ENCODE results near the gene CNDP1. TPM values are rescaled to one million over a fixed set of nuclear protein-coding genes. Genes with fewer than 3 reads are reported as not detected.

CNDP1 gene
- total RNA-seq, 2 experiments from 2014 or later = not detected

- intact Hi-C loops (cut with micrococcal nuclease) = no loop called here
- Mint-ChIP-seq H3K36me3 (no peaks in the 10 kb centered on the region), H3K9me3 (no peaks in the 10 kb centered on the region), H3K4me1 (ENCODE audit: low read depth) (peaks cover 11% of the 10 kb centered on the region), H3K27ac (no peak overlapping the region), H3K27me3 (no peaks in the 10 kb centered on the region), H3K4me3 (no peak overlapping the region)
- CTCF ChIA-PET = no interaction called here
- no peak for DNase-seq
- POLR2A ChIA-PET = no interaction called here
Measured at GRCh38 chr18:74626049-74626874, 92.0 kb downstream of the CNDP1 start.

DNA sequence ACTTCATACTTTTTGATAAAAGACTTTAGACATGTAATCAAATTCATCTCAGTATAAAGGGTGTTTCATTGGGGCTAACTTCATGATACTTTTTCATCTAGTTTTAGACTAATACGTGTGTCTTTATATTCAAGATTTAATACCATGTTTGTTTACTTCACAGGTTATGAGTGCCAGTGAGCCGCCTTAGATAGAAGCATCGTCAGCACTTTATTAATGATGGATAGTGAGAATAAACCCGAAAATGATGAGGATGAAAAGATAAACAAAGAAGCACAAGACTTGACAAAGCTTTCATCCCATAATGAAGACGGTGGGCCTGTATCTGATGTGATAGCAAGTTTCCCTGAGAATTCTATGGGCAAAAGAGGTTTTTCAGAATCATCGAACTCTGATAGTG lies 96.5 kb downstream of the CNDP1 start:
- no peak overlapping the region for H3K4me3 Mint-ChIP-seq
- POLR2A ChIA-PET = no interaction called here

DNA sequence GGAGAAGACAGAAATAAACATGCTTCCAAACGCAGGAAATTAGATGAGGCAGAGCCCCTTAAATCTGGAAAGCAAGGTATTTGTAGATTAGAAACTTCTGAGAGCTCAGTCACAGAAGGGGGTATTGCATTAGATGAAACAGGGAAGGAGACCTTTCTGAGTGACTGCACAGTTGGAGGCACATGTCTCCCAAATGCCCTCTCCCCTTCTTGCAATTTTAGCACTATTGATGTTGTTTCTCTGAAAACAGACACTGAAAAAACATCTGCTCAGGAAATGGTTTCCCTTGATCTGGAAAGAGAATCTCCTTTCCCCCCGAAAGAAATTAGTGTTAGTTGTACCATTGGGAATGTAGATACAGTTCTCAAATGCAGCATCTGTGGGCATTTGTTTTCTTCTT lies 96.9 kb downstream of the CNDP1 start:
- Mint-ChIP-seq H3K4me1 (ENCODE audit: low read depth) (peaks cover 46% of the 10 kb centered on the region), H3K4me3 (peak overlapping the region; percentile 40), H3K27ac (peak overlapping the region; percentile 83), H3K9me3 (no peaks in the 10 kb centered on the region), H3K27me3 (no peaks in the 10 kb centered on the region), H3K36me3 (peaks cover 25% of the 10 kb centered on the region)
- DNase-seq = no peak
- intact Hi-C loops (cut with micrococcal nuclease) = loop anchor here (1.0 to 2.0 kb wide), 2 partner anchors 33 to 440 kb away; no protein-coding TSS in a partner anchor
- POLR2A ChIA-PET = no interaction called here
- CTCF ChIA-PET = no interaction called here

More for the DNA sequence above, 96.5 kb downstream of the CNDP1 start:
- Mint-ChIP-seq H3K27me3 (no peaks in the 10 kb centered on the region), H3K4me1 (ENCODE audit: low read depth) (peaks cover 46% of the 10 kb centered on the region), H3K9me3 (no peaks in the 10 kb centered on the region), H3K36me3 (peaks cover 25% of the 10 kb centered on the region), H3K27ac (peak overlapping the region; percentile 83)
- intact Hi-C loops (cut with micrococcal nuclease) = loop anchor here (1.0 to 2.0 kb wide), 2 partner anchors 33 to 440 kb away; no protein-coding TSS in a partner anchor
- CTCF ChIA-PET = no interaction called here
- DNase-seq = no peak

DNA sequence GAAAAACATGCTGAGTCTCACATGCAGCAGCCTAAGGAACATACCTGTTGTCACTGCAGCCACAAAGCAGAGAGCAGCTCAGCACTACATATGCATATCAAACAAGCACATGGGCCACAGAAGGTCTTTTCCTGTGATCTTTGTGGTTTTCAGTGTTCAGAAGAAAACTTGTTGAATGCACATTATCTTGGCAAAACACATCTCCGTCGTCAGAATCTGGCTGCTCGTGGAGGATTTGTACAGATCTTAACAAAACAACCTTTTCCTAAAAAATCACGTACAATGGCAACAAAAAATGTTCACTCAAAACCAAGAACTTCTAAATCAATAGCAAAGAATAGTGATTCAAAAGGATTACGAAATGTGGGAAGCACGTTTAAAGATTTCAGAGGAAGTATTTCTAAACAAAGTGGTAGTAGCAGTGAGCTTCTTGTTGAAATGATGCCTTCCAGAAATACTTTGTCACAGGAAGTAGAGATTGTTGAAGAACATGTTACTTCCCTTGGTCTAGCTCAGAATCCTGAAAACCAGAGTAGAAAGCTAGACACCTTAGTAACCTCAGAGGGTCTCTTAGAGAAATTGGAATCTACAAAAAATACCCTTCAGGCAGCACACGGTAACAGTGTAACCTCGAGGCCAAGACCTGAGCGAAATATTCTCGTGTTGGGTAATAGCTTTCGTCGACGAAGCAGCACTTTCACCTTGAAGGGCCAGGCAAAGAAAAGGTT lies 97.5 kb downstream of the CNDP1 start:
- no peak for DNase-seq
- peaks cover 46% of the 10 kb centered on the region for H3K4me1 Mint-ChIP-seq (ENCODE audit: low read depth)
- no peaks in the 10 kb centered on the region for H3K27me3 Mint-ChIP-seq
- H3K9me3 Mint-ChIP-seq = no peaks in the 10 kb centered on the region
- CTCF ChIA-PET = interaction anchor here (1.4 kb wide), 1 partner anchor 21 kb away, joined by 4 read pairs; no protein-coding TSS in a partner anchor
- peak overlapping the region; percentile 40 for H3K4me3 Mint-ChIP-seq
- peak overlapping the region; percentile 83 for H3K27ac Mint-ChIP-seq
- peaks cover 25% of the 10 kb centered on the region for H3K36me3 Mint-ChIP-seq
- intact Hi-C loops (cut with micrococcal nuclease) = loop anchor here (1.0 to 2.0 kb wide), 2 partner anchors 33 to 439 kb away; no protein-coding TSS in a partner anchor
- POLR2A ChIA-PET = no interaction called here

GRCh38 chr18:74632351-74632679 lies 98.0 kb downstream of the CNDP1 start:
- Mint-ChIP-seq H3K36me3 (peaks cover 25% of the 10 kb centered on the region), H3K27ac (peak overlapping the region; percentile 83), H3K27me3 (no peaks in the 10 kb centered on the region), H3K9me3 (no peaks in the 10 kb centered on the region), H3K4me1 (ENCODE audit: low read depth) (peaks cover 46% of the 10 kb centered on the region), H3K4me3 (peak overlapping the region; percentile 40)
- CTCF ChIA-PET = interaction anchor here (1.4 kb wide), 1 partner anchor 21 kb away, joined by 4 read pairs; no protein-coding TSS in a partner anchor
- POLR2A ChIA-PET = interaction anchor here (0.5 kb wide), 1 partner anchor 33 kb away, joined by 4 read pairs; no protein-coding TSS in a partner anchor
- intact Hi-C loops (cut with micrococcal nuclease) = no loop called here
- no peak for DNase-seq

- ChIA-PET CTCF (interaction anchor here (1.1 to 1.4 kb wide), 2 partner anchors 9 to 20 kb away, joined by 3 to 4 read pairs; no protein-coding TSS in a partner anchor), POLR2A (interaction anchor here (0.5 kb wide), 1 partner anchor 34 kb away, joined by 4 read pairs; no protein-coding TSS in a partner anchor)
- Mint-ChIP-seq H3K27ac (peak overlapping the region; percentile 83), H3K36me3 (peaks cover 25% of the 10 kb centered on the region), H3K9me3 (no peaks in the 10 kb centered on the region), H3K4me3 (no peak overlapping the region), H3K27me3 (no peaks in the 10 kb centered on the region), H3K4me1 (ENCODE audit: low read depth) (peaks cover 46% of the 10 kb centered on the region)
- DNase-seq = no peak
- intact Hi-C loops (cut with micrococcal nuclease) = no loop called here
Measured at GRCh38 chr18:74632856-74633255, 98.6 kb downstream of the CNDP1 start.

GRCh38 chr18:74633652-74634352 lies 99.5 kb downstream of the CNDP1 start:
- CTCF ChIA-PET = interaction anchor here (0.5 to 1.1 kb wide), 3 partner anchors 10 to 185 kb away, joined by 3 read pairs; no protein-coding TSS in a partner anchor
- POLR2A ChIA-PET = no interaction called here
- no peaks in the 10 kb centered on the region for H3K27me3 Mint-ChIP-seq
- peak; percentile 58 for DNase-seq
- intact Hi-C loops (cut with micrococcal nuclease) = no loop called here
- peaks cover 46% of the 10 kb centered on the region for H3K4me1 Mint-ChIP-seq (ENCODE audit: low read depth)
- H3K4me3 Mint-ChIP-seq = no peak overlapping the region
- peaks cover 25% of the 10 kb centered on the region for H3K36me3 Mint-ChIP-seq
- peak overlapping the region; percentile 83 for H3K27ac Mint-ChIP-seq
- H3K9me3 Mint-ChIP-seq = no peaks in the 10 kb centered on the region

- peaks cover 44% of the 10 kb centered on the region for H3K4me1 Mint-ChIP-seq (ENCODE audit: low read depth)
- intact Hi-C loops (cut with micrococcal nuclease) = no loop called here
- H3K4me3 Mint-ChIP-seq = no peak overlapping the region
- DNase-seq = no peak
- ChIA-PET CTCF (no interaction called here), POLR2A (no interaction called here)
- peaks cover 25% of the 10 kb centered on the region for H3K36me3 Mint-ChIP-seq
- no peaks in the 10 kb centered on the region for H3K9me3 Mint-ChIP-seq
- no peaks in the 10 kb centered on the region for H3K27me3 Mint-ChIP-seq
- H3K27ac Mint-ChIP-seq = no peak overlapping the region
Measured at GRCh38 chr18:74635224-74635975, 101.1 kb downstream of the CNDP1 start.

Other genes with a start within 250 kb of the CNDP1 start
- gene CYB5A, start 242.5 kb upstream of the CNDP1 start, total RNA-seq = 10 to 100 TPM; 64.4 to 65.2 TPM
- gene C18orf63, start 218.7 kb upstream of the CNDP1 start, total RNA-seq = not detected
- gene DIPK1C, start 77.2 kb upstream of the CNDP1 start, total RNA-seq = not detected
- gene CNDP2, start 38.1 kb upstream of the CNDP1 start, total RNA-seq = 100 to 1,000 TPM; 144 to 147 TPM
- 10 to 100 TPM; 10.0 to 10.5 TPM for gene ZNF407, start 63.4 kb downstream of the CNDP1 start, total RNA-seq